ENCODE data around the gene CD24. TPM values are rescaled to one million over a fixed set of nuclear protein-coding genes. Genes with fewer than 3 reads are reported as not detected.
A peak's percentile ranks its signal among the peaks of the same experiment; 100 is the strongest.

The CD24 gene
- total RNA-seq, 3 donors from 2014 or later (not counting 1 experiment from before 2014, with no cell fraction given), result 0.77 to 1.4 (median 1.2) TPM

DNA sequence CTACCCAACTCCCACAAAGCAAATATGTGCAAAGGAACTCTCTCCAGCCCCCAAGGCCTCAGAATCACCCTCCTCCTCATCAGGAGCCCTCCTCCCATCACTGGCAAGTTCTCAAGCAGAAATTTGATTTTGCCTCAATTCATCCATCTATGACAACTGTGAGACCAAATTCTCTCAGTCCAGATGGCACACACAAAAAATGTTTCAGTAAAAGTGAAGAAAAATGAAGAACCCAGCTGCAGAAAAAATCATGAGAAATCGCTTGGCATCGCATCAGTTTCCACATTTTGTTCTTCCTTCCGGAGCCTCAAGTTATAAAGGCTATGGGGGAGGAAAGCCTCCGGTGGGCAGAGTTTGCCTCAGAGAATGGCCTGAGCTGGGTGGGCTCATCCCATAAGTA, 6.4 kb upstream of the CD24 start:
- Histone ChIP-seq H3K4me1 (ENCODE audit: control insufficient read depth, insufficient read depth, low read length) (no peaks in the 10 kb centered on the region), H3K4me3 (ENCODE audit: low read length) (no peak overlapping the region), H3K27me3 (ENCODE audit: control insufficient read depth, insufficient read depth, low read length) (peaks cover 5% of the 10 kb centered on the region), H3K36me3 (ENCODE audit: control insufficient read depth, insufficient read depth, low read length) (no peaks in the 10 kb centered on the region), H3K9me3 (ENCODE audit: control insufficient read depth, insufficient read depth, low read length) (no peaks in the 10 kb centered on the region), H3K27ac (ENCODE audit: low read length) (no peak overlapping the region)
- Mint-ChIP-seq H3K4me3 (no peak overlapping the region), H3K9me3 (no peaks in the 10 kb centered on the region), H3K27me3 (ENCODE audit: low read depth in 2 of 2) (peaks cover 16 to 27% of the 10 kb centered on the region in 2 donors), H3K27ac (no peak overlapping the region), H3K4me1 (peaks cover 0 to 6% of the 10 kb centered on the region in 2 donors), H3K36me3 (no peaks in the 10 kb centered on the region)
- WGBS (ENCODE audit: insufficient coverage), result 98% methylated on average over 3 of the region's 4 CpGs
- TF ChIP-seq, protein P1, sequence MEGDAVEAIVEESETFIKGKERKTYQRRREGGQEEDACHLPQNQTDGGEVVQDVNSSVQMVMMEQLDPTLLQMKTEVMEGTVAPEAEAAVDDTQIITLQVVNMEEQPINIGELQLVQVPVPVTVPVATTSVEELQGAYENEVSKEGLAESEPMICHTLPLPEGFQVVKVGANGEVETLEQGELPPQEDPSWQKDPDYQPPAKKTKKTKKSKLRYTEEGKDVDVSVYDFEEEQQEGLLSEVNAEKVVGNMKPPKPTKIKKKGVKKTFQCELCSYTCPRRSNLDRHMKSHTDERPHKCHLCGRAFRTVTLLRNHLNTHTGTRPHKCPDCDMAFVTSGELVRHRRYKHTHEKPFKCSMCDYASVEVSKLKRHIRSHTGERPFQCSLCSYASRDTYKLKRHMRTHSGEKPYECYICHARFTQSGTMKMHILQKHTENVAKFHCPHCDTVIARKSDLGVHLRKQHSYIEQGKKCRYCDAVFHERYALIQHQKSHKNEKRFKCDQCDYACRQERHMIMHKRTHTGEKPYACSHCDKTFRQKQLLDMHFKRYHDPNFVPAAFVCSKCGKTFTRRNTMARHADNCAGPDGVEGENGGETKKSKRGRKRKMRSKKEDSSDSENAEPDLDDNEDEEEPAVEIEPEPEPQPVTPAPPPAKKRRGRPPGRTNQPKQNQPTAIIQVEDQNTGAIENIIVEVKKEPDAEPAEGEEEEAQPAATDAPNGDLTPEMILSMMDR (IDR thresholded peaks at IDR 0.05), result no peak
- intact Hi-C loops (cut with micrococcal nuclease), result no loop called here
- DNase-seq (no peak), ATAC-seq (no peak)

DNA sequence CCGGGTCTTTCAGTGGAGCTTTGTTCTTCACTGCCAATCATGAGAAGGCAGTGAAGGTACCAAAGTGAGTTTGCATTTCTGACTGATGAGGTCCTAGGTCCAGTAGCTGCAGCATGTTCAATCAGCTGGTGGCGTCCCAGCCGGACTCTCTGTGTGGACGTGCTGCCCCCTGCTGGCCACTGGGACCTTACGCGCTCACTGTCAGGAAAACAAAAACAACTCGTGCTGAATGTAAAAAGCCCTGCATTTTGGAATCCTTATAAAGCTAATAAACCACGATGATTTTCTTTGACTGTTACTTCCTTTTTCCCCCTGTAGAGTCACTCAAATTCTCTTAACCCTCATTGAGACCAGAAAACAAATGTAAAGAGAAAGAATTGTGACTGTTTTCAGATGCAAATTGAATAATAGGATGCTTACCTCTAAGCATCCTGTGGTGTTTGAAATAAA, 4.9 kb upstream of the CD24 start:
- H3K27me3 Mint-ChIP-seq (ENCODE audit: low read depth in 2 of 2), result peaks cover 16 to 32% of the 10 kb centered on the region in 2 donors
- no peak overlapping the region for H3K27ac Mint-ChIP-seq
- H3K27me3 ChIP-seq (ENCODE audit: control insufficient read depth, insufficient read depth, low read length), result peaks cover 5% of the 10 kb centered on the region

DNA sequence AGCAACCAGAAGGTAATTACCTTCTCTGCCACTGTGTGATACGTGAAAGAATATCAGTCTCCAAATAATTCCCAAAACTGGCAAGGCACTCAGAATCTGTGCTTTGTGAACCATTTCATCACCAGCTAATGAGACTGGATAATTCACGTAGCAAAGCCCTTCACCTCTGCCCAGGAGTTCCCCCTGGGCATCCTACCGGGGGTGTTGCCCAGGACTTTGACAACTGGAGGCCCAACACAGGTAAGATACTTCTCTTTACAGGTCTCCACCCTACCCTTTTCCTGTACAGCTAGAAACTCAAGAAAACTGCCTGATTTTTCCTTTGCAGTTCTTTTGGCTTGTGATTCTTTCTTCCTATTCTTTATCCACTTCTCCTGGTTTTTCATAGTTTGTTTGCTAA, 2.7 kb upstream of the CD24 start:
- TF ChIP-seq, protein P1 (IDR thresholded peaks at IDR 0.05), result no peak
- H3K4me3 Mint-ChIP-seq, result no peak overlapping the region
- DNase-seq (no peak), ATAC-seq (no peak)
- peaks cover 30 to 48% of the 10 kb centered on the region in 2 donors for H3K27me3 Mint-ChIP-seq (ENCODE audit: low read depth in 2 of 2)
- Histone ChIP-seq H3K36me3 (ENCODE audit: control insufficient read depth, insufficient read depth, low read length) (no peaks in the 10 kb centered on the region), H3K27ac (ENCODE audit: low read length) (no peak overlapping the region), H3K4me1 (ENCODE audit: control insufficient read depth, insufficient read depth, low read length) (peaks cover 16% of the 10 kb centered on the region), H3K9me3 (ENCODE audit: control insufficient read depth, insufficient read depth, low read length) (no peaks in the 10 kb centered on the region), H3K4me3 (ENCODE audit: low read length) (no peak overlapping the region), H3K27me3 (ENCODE audit: control insufficient read depth, insufficient read depth, low read length) (peaks cover 16% of the 10 kb centered on the region)
- no peaks in the 10 kb centered on the region for H3K9me3 Mint-ChIP-seq
- WGBS (ENCODE audit: insufficient coverage), result 80% methylated on average over 3 of the region's 3 CpGs
- H3K4me1 Mint-ChIP-seq, result peaks cover 0 to 6% of the 10 kb centered on the region in 2 donors
- intact Hi-C loops (cut with micrococcal nuclease), result loop anchor here (5.0 kb wide), 1 partner anchor 370 kb away; no protein-coding TSS in a partner anchor
- no peaks in the 10 kb centered on the region for H3K36me3 Mint-ChIP-seq
- H3K27ac Mint-ChIP-seq, result no peak overlapping the region

More for the DNA sequence above, 4.9 kb upstream of the CD24 start:
- H3K4me3 ChIP-seq (ENCODE audit: low read length), result no peak overlapping the region
- TF ChIP-seq, protein P1 (IDR thresholded peaks at IDR 0.05), result peak; percentile 77
- no peaks in the 10 kb centered on the region for H3K9me3 Mint-ChIP-seq
- no peak overlapping the region for H3K4me3 Mint-ChIP-seq
- H3K4me1 Mint-ChIP-seq, result peaks cover 0 to 6% of the 10 kb centered on the region in 2 donors
- H3K27ac ChIP-seq (ENCODE audit: low read length), result no peak overlapping the region
- no peaks in the 10 kb centered on the region for H3K36me3 ChIP-seq (ENCODE audit: control insufficient read depth, insufficient read depth, low read length)
- H3K36me3 Mint-ChIP-seq, result no peaks in the 10 kb centered on the region
- ATAC-seq (peak; percentile 63 to 88 (median 85)), DNase-seq (peak; percentile 65 to 86)
- 0% methylated on average over 7 of the region's 8 CpGs for WGBS (ENCODE audit: insufficient coverage)
- H3K9me3 ChIP-seq (ENCODE audit: control insufficient read depth, insufficient read depth, low read length), result no peaks in the 10 kb centered on the region
- peaks cover 4% of the 10 kb centered on the region for H3K4me1 ChIP-seq (ENCODE audit: control insufficient read depth, insufficient read depth, low read length)
- intact Hi-C loops (cut with micrococcal nuclease), result loop anchor here (5.0 kb wide), 1 partner anchor 372 kb away; no protein-coding TSS in a partner anchor

DNA sequence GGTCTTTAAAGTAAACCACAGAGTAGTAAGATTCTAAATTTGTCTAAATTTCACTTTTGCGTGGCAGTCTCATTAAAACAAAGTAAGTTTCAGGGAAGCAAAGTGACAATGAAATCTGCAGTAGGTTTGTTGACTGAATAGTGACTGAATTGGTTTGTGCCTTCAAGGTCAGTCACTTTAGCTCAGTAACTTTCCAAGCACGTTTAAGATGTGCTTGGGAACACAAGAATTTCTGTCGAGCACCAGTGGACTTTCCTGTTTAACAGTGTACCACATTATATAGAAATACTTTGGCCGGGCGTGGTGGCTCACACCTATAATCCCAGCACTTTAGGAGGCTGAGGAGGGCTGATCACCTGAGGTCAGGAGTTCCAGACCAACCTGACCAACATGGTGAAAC, 1.7 kb upstream of the CD24 start:
- Histone ChIP-seq H3K4me1 (ENCODE audit: control insufficient read depth, insufficient read depth, low read length) (peaks cover 16% of the 10 kb centered on the region), H3K36me3 (ENCODE audit: control insufficient read depth, insufficient read depth, low read length) (no peaks in the 10 kb centered on the region), H3K4me3 (ENCODE audit: low read length) (no peak overlapping the region), H3K27ac (ENCODE audit: low read length) (no peak overlapping the region), H3K9me3 (ENCODE audit: control insufficient read depth, insufficient read depth, low read length) (no peaks in the 10 kb centered on the region), H3K27me3 (ENCODE audit: control insufficient read depth, insufficient read depth, low read length) (peaks cover 17% of the 10 kb centered on the region)
- Mint-ChIP-seq H3K4me3 (no peak overlapping the region), H3K9me3 (no peaks in the 10 kb centered on the region), H3K4me1 (peaks cover 0 to 6% of the 10 kb centered on the region in 2 donors), H3K27ac (no peak overlapping the region), H3K27me3 (ENCODE audit: low read depth in 2 of 2) (peaks cover 35 to 57% of the 10 kb centered on the region in 2 donors), H3K36me3 (no peaks in the 10 kb centered on the region)
- intact Hi-C loops (cut with micrococcal nuclease), result loop anchor here (5.0 kb wide), 1 partner anchor 369 kb away; no protein-coding TSS in a partner anchor
- DNase-seq, result no peak
- no peak for ATAC-seq
- WGBS (ENCODE audit: insufficient coverage), result 71% methylated on average over 5 of the region's 5 CpGs
- TF ChIP-seq, protein P1 (IDR thresholded peaks at IDR 0.05), result no peak

Data from natural killer cell (primary cell).